Loucy (cell line): ENCODE data around the gene FAM3B.

ENCODE experiments used
- EZH2phosphoT487 ChIP-seq: fragments of 200-600 bp; IDR thresholded peaks from 2 replicates; pipeline ENCODE4 v1.6.1; 2018; ENCODE audit warnings: antibody characterized with exemption, mild to moderate bottlenecking, moderate library complexity, borderline replicate concordance
- TF ChIP-seq, protein P1 (sequence below): fragments of 200-600 bp; sonication (generic); conservative IDR thresholded peaks from 2 replicates; pipeline ENCODE4 v1.5.1; 2014; ENCODE audit warnings: mild to moderate bottlenecking, antibody characterized with exemption, low read length

DNA sequence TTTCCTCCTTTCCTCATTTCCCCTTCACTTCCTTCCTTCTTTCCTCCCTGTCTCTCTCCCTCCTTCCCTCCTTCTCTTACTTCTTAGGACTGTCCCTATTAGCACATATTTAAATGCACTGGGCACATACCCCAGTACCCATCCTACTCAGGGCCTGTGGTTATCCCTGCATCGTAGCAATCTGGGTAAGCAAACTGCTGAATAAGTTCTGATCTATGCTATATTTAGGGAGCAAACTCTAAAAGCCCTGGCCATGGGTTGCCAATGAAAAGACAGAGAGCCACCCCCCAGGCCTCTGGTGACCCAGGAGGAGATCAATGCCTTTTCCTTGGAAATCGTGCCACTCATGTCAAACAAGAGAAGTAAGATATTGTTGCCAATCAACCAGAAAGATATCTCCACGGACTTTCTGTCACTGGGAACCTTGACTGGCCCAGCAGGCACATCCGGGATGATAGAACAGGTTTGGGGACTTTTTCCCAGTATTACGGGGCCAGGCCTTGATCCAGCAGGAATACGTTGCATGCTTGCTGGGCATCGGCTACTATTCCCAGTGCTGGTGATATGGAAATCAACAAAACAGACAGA is 5.4 kb downstream of the FAM3B start:
- TF ChIP-seq, protein P1, sequence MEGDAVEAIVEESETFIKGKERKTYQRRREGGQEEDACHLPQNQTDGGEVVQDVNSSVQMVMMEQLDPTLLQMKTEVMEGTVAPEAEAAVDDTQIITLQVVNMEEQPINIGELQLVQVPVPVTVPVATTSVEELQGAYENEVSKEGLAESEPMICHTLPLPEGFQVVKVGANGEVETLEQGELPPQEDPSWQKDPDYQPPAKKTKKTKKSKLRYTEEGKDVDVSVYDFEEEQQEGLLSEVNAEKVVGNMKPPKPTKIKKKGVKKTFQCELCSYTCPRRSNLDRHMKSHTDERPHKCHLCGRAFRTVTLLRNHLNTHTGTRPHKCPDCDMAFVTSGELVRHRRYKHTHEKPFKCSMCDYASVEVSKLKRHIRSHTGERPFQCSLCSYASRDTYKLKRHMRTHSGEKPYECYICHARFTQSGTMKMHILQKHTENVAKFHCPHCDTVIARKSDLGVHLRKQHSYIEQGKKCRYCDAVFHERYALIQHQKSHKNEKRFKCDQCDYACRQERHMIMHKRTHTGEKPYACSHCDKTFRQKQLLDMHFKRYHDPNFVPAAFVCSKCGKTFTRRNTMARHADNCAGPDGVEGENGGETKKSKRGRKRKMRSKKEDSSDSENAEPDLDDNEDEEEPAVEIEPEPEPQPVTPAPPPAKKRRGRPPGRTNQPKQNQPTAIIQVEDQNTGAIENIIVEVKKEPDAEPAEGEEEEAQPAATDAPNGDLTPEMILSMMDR: no peak
- TF ChIP-seq EZH2phosphoT487: no peak
